ENCODE data around the gene HIVEP1. TPM values are rescaled to one million over a fixed set of nuclear protein-coding genes. Genes with fewer than 3 reads are reported as not detected.

HIVEP1 gene
- total and polyA plus RNA-seq, 2 of the 8 experiments (the other 6 are each of a cell fraction or from before 2014, with no cell fraction given): 22.6 to 23.1 TPM

DNA sequence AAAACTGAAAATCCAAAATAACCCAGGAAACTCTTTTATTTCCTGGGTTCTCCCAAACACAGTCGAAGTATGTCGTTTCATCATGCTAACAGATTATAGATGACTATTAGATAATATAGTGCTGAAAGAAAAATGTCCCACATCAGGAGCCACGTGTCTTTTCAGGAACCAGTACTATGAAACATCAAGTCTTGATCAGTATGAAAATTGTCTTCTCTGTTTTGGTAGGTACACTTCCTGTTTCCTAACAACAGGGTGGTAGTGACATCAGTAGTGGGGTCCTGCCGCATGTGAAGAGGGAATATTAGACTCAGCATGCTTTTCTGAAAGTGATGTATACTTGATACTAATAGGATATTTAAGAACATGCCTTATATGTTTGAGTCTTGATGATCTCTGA, 136.7 kb downstream of the HIVEP1 start:
- Histone ChIP-seq H3K79me1 (ENCODE audit: low read depth, low read length) (no peaks in the 10 kb centered on the region), H3K4ac (replicated peaks; ENCODE audit: insufficient read length, low read depth, low read length) (no peak overlapping the region), H3K36me3 (ENCODE audit: control insufficient read depth in 2 of 4, insufficient read depth in 4 of 4, low read length in 3 of 4) (no peaks in the 10 kb centered on the region), H4K5ac (ENCODE audit: insufficient read length, low read depth, low read length) (no peak overlapping the region), H3K4me1 (replicated peaks in 1 of 4; ENCODE audit: control insufficient read depth in 3 of 4, insufficient read depth in 4 of 4, low read length in 3 of 4) (no peaks in the 10 kb centered on the region), H2BK12ac (ENCODE audit: low read depth, low read length) (no peak overlapping the region), H3K9ac (replicated peaks in 1 of 4; ENCODE audit: extremely low read depth in 1 of 4, low read depth in 3 of 4, low read length in 3 of 4) (no peak overlapping the region), H3K4me2 (ENCODE audit: insufficient read depth in 1 of 2, low read depth in 2 of 2, low read length in 2 of 2) (no peak overlapping the region), H2BK15ac (ENCODE audit: low read length) (no peak overlapping the region), H4K91ac (replicated peaks; ENCODE audit: insufficient read length, low read length) (no peak overlapping the region), H4K20me1 (replicated peaks in 1 of 2; ENCODE audit: control insufficient read depth in 1 of 2, insufficient read depth in 2 of 2, low read length in 2 of 2) (peaks cover 0 to 2% of the 10 kb centered on the region in 2 experiments), H3K4me3 (ENCODE audit: extremely low read depth in 1 of 4, insufficient read depth in 2 of 4, low read depth in 3 of 4, low read length in 4 of 4) (no peak overlapping the region), H2AK5ac (ENCODE audit: low read depth, low read length) (no peak overlapping the region), H3K27ac (ENCODE audit: low read depth, low read length) (no peak overlapping the region), H3K56ac (replicated peaks; ENCODE audit: insufficient read length, low read depth, low read length) (no peak overlapping the region), H3K27me3 (replicated peaks in 1 of 4; ENCODE audit: control insufficient read depth in 3 of 4, extremely low read depth in 1 of 4, insufficient read depth in 3 of 4, low read length in 3 of 4) (no peaks in the 10 kb centered on the region), H3K14ac (ENCODE audit: insufficient read length) (no peak overlapping the region), H3K23me2 (ENCODE audit: low read depth, low read length) (no peaks in the 10 kb centered on the region), H2BK120ac (replicated peaks; ENCODE audit: low read depth, low read length) (no peak overlapping the region), H3K79me2 (ENCODE audit: control insufficient read depth in 1 of 2, insufficient read depth in 2 of 2, low read length in 2 of 2) (no peaks in the 10 kb centered on the region), H3K23ac (ENCODE audit: insufficient read length) (no peak overlapping the region), H3K18ac (ENCODE audit: extremely low read depth, low read length) (no peak overlapping the region), H3K9me3 (ENCODE audit: insufficient read depth in 2 of 2, low read depth in 1 of 2, low read length in 1 of 2) (no peaks in the 10 kb centered on the region), H2BK5ac (ENCODE audit: low read depth, low read length) (no peak overlapping the region), H4K8ac (ENCODE audit: extremely low read depth, insufficient read depth, low read length) (no peak overlapping the region), H2AFZ (ENCODE audit: low read length) (no peak overlapping the region), H2BK20ac (ENCODE audit: low read length) (no peak overlapping the region)
- ChIA-PET CTCF (ENCODE audit: partially characterized antibody) (interaction anchor here (0.9 to 1.0 kb wide), 2 partner anchors 83 to 84 kb away, joined by 3 to 4 read pairs; no protein-coding TSS in a partner anchor), POLR2A (ENCODE audit: partially characterized antibody) (no interaction called here)
- whole genome bisulfite sequencing, 2 experiments (ENCODE audit: extremely low coverage in 1 of 2, insufficient coverage in 1 of 2, insufficient read length in 1 of 2, insufficient replicate concordance in 2 of 2, low coverage in 1 of 2, low lambda C conversion rate in 2 of 2, missing lambda C conversion rate in 1 of 2): 70% methylated on average over 4 of the region's 4 CpGs; no CpG with 5 or more reads in 1 of the 2 experiments
- FAIRE-seq (no peak), DNase-seq (ENCODE audit: low read depth in 1 of 2, low spot score in 2 of 2) (no peak)
- TF ChIP-seq, protein P1, sequence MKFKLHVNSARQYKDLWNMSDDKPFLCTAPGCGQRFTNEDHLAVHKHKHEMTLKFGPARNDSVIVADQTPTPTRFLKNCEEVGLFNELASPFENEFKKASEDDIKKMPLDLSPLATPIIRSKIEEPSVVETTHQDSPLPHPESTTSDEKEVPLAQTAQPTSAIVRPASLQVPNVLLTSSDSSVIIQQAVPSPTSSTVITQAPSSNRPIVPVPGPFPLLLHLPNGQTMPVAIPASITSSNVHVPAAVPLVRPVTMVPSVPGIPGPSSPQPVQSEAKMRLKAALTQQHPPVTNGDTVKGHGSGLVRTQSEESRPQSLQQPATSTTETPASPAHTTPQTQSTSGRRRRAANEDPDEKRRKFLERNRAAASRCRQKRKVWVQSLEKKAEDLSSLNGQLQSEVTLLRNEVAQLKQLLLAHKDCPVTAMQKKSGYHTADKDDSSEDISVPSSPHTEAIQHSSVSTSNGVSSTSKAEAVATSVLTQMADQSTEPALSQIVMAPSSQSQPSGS (IDR thresholded peaks at IDR 0.05; ENCODE audit: low read length): no peak
- no peak for TF ChIP-seq HDAC2 (IDR thresholded peaks at IDR 0.05; ENCODE audit: borderline replicate concordance in 1 of 2, low read depth in 2 of 2, low read length in 2 of 2)
